ENCODE data around the gene MAOA.

MAOA gene

DNA sequence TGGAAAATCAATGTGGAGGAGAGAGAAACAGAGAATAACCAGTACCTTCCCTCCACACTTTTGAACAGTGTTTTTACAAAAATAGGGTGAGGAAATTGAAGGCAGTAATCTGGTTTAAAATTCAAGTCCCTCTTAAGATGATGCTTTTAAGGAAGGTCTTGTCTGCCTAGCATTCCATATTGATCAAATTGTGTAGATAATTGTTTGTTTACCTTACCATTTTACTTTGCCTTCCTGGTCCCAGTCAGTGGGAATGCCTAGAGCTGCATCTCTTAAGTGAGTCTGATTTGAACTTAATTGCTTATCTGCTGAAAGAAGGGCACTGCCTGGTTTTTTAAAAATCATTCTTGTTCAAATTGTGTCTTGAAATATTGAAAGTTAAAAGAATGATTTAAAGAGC is 14.4 kb upstream of the MAOA start:
- Histone ChIP-seq H3K79me2 (ENCODE audit: insufficient read depth, low read length) (no peaks in the 10 kb centered on the region), H3K9ac (ENCODE audit: low read length) (no peak overlapping the region)
- no peak for TF ChIP-seq EZH2phosphoT487 (conservative IDR thresholded peaks at IDR 0.05; ENCODE audit: low read length)

DNA sequence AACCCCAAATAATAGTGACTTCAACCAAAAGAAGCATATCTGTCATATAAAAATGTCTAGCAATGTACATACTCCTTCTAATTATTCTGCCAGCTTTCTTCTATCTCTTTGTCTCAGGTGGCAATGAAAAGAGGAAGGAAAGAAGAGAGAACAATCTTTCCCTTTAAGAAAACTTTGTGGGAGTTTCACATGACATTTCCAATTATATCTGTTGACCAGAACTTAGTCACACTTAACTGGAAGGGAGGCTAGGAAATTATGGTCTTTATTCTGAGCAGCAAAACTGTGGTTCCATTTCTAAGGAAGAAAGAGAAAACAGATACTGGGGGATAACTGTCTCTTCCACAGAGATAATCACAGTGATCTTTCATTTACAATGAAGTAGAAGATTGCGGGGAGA is 12.9 kb upstream of the MAOA start:
- Histone ChIP-seq H3K36me3 (ENCODE audit: low read length) (no peaks in the 10 kb centered on the region), H3K9me2 (replicated peaks; ENCODE audit: insufficient read depth, low read length) (no peaks in the 10 kb centered on the region), H3K9ac (ENCODE audit: low read length) (no peak overlapping the region), H3K27ac (ENCODE audit: low read depth, low read length) (no peak overlapping the region), H3K4me2 (ENCODE audit: low read depth, low read length, poor library complexity, severe bottlenecking) (no peak overlapping the region), H3K9me3 (ENCODE audit: insufficient read depth, low read length) (no peaks in the 10 kb centered on the region), H3K4me3 (ENCODE audit: insufficient read depth, low read length, poor library complexity, severe bottlenecking) (no peak overlapping the region), H4K20me1 (ENCODE audit: low read depth, low read length) (no peaks in the 10 kb centered on the region), H2AFZ (ENCODE audit: low read depth, low read length, severe bottlenecking) (no peak overlapping the region), H3F3A (ENCODE audit: insufficient read depth) (no peaks in the 10 kb centered on the region), H3K27me3 (ENCODE audit: low read length) (no peaks in the 10 kb centered on the region), H3K79me2 (ENCODE audit: insufficient read depth, low read length) (no peaks in the 10 kb centered on the region)
- no peak for TF ChIP-seq EZH2phosphoT487 (conservative IDR thresholded peaks at IDR 0.05; ENCODE audit: low read length)
- TF ChIP-seq, protein P1, sequence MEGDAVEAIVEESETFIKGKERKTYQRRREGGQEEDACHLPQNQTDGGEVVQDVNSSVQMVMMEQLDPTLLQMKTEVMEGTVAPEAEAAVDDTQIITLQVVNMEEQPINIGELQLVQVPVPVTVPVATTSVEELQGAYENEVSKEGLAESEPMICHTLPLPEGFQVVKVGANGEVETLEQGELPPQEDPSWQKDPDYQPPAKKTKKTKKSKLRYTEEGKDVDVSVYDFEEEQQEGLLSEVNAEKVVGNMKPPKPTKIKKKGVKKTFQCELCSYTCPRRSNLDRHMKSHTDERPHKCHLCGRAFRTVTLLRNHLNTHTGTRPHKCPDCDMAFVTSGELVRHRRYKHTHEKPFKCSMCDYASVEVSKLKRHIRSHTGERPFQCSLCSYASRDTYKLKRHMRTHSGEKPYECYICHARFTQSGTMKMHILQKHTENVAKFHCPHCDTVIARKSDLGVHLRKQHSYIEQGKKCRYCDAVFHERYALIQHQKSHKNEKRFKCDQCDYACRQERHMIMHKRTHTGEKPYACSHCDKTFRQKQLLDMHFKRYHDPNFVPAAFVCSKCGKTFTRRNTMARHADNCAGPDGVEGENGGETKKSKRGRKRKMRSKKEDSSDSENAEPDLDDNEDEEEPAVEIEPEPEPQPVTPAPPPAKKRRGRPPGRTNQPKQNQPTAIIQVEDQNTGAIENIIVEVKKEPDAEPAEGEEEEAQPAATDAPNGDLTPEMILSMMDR (IDR thresholded peaks at IDR 0.05; ENCODE audit: insufficient read depth, low read length, poor library complexity, severe bottlenecking) = no peak

More for the DNA sequence above, 14.4 kb upstream of the MAOA start:
- Histone ChIP-seq H3K9me3 (ENCODE audit: insufficient read depth, low read length) (no peaks in the 10 kb centered on the region), H3K27ac (ENCODE audit: low read depth, low read length) (no peak overlapping the region), H3F3A (ENCODE audit: insufficient read depth) (no peaks in the 10 kb centered on the region), H3K36me3 (ENCODE audit: low read length) (no peaks in the 10 kb centered on the region), H4K20me1 (ENCODE audit: low read depth, low read length) (no peaks in the 10 kb centered on the region), H2AFZ (ENCODE audit: low read depth, low read length, severe bottlenecking) (no peak overlapping the region), H3K4me2 (ENCODE audit: low read depth, low read length, poor library complexity, severe bottlenecking) (no peak overlapping the region), H3K9me2 (replicated peaks; ENCODE audit: insufficient read depth, low read length) (no peaks in the 10 kb centered on the region), H3K4me3 (ENCODE audit: insufficient read depth, low read length, poor library complexity, severe bottlenecking) (no peak overlapping the region), H3K27me3 (ENCODE audit: low read length) (no peaks in the 10 kb centered on the region)

DNA sequence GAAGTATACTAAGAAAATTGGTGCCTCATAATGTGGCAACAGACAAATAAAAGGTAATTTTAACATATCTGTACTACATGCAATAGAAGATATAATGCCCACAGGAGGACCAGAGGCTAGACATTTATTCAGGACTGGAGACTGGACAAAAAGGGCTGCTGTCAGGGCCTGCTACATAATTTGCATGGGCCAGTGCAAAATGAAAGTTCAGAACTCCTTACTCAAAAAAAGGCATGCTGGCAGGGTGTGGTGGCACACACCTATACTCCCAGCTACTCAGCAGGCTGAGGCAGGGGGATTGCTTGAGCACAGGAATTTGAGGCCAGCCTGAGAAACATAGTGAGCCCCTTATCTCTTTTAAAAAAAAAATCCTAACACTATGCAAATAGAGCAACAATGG is 12.4 kb upstream of the MAOA start:
- H3K27me3 ChIP-seq (ENCODE audit: low read length) = no peaks in the 10 kb centered on the region
- H3K9ac ChIP-seq (ENCODE audit: low read length) = no peak overlapping the region
- H3K4me3 ChIP-seq (ENCODE audit: insufficient read depth, low read length, poor library complexity, severe bottlenecking) = no peak overlapping the region
- no peaks in the 10 kb centered on the region for H3K9me2 ChIP-seq (replicated peaks; ENCODE audit: insufficient read depth, low read length)
- no peak overlapping the region for H3K4me2 ChIP-seq (ENCODE audit: low read depth, low read length, poor library complexity, severe bottlenecking)
- H4K20me1 ChIP-seq (ENCODE audit: low read depth, low read length) = no peaks in the 10 kb centered on the region
- no peak overlapping the region for H3K27ac ChIP-seq (ENCODE audit: low read depth, low read length)
- no peak overlapping the region for H2AFZ ChIP-seq (ENCODE audit: low read depth, low read length, severe bottlenecking)
- H3F3A ChIP-seq (ENCODE audit: insufficient read depth) = no peaks in the 10 kb centered on the region
- no peaks in the 10 kb centered on the region for H3K9me3 ChIP-seq (ENCODE audit: insufficient read depth, low read length)
- no peaks in the 10 kb centered on the region for H3K79me2 ChIP-seq (ENCODE audit: insufficient read depth, low read length)
- TF ChIP-seq, protein P1 (IDR thresholded peaks at IDR 0.05; ENCODE audit: insufficient read depth, low read length, poor library complexity, severe bottlenecking) = no peak
- TF ChIP-seq EZH2phosphoT487 (conservative IDR thresholded peaks at IDR 0.05; ENCODE audit: low read length) = no peak
- no peaks in the 10 kb centered on the region for H3K36me3 ChIP-seq (ENCODE audit: low read length)

DNA sequence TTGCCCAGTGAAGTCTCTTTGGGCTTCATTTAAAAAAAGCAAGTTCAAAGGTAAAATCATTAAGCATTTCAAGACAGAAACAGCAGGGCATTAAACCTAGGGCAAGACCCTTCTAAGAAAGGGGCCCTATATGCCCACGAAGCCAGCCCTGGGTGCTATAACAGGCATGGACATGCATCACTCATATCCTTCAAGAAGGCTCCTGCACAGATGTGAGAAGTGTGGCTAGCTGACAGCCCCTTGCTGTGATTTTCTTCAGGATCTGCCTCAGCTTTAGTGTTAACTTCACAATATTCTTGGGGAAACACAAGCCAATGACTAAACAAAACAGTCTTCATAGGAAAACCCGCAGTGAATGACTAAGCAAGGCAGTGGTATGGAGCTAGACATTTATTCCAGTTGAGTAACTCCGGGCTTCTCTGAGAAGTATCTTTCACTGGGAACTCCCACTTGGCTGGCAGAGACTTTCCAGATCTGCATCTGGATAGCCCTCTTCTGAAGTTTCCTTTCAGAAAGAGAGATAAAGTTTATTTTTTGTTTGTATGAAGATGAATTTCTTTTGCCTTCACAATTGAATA is 11.9 kb upstream of the MAOA start:
- Histone ChIP-seq H3K27me3 (ENCODE audit: low read length) (no peaks in the 10 kb centered on the region), H3K9me3 (ENCODE audit: insufficient read depth, low read length) (no peaks in the 10 kb centered on the region), H3K36me3 (ENCODE audit: low read length) (no peaks in the 10 kb centered on the region), H3K27ac (ENCODE audit: low read depth, low read length) (no peak overlapping the region), H3K4me3 (ENCODE audit: insufficient read depth, low read length, poor library complexity, severe bottlenecking) (no peak overlapping the region), H4K20me1 (ENCODE audit: low read depth, low read length) (no peaks in the 10 kb centered on the region), H3K79me2 (ENCODE audit: insufficient read depth, low read length) (no peaks in the 10 kb centered on the region), H3K9me2 (replicated peaks; ENCODE audit: insufficient read depth, low read length) (no peaks in the 10 kb centered on the region), H3K9ac (ENCODE audit: low read length) (no peak overlapping the region), H3F3A (ENCODE audit: insufficient read depth) (no peaks in the 10 kb centered on the region), H3K4me2 (ENCODE audit: low read depth, low read length, poor library complexity, severe bottlenecking) (no peak overlapping the region), H2AFZ (ENCODE audit: low read depth, low read length, severe bottlenecking) (no peak overlapping the region)
- TF ChIP-seq, protein P1 (IDR thresholded peaks at IDR 0.05; ENCODE audit: insufficient read depth, low read length, poor library complexity, severe bottlenecking) = no peak
- no peak for TF ChIP-seq EZH2phosphoT487 (conservative IDR thresholded peaks at IDR 0.05; ENCODE audit: low read length)
